GM21367 (cell line): ENCODE results near the gene CCDC85A.

Source experiments
- ATAC-seq: cut with Tn5 transposase; IDR thresholded peaks from one replicate; pipeline ENCODE4 v1.9.1; 2021; ENCODE audit not compliant: unreplicated experiment

Gene CCDC85A

DNA sequence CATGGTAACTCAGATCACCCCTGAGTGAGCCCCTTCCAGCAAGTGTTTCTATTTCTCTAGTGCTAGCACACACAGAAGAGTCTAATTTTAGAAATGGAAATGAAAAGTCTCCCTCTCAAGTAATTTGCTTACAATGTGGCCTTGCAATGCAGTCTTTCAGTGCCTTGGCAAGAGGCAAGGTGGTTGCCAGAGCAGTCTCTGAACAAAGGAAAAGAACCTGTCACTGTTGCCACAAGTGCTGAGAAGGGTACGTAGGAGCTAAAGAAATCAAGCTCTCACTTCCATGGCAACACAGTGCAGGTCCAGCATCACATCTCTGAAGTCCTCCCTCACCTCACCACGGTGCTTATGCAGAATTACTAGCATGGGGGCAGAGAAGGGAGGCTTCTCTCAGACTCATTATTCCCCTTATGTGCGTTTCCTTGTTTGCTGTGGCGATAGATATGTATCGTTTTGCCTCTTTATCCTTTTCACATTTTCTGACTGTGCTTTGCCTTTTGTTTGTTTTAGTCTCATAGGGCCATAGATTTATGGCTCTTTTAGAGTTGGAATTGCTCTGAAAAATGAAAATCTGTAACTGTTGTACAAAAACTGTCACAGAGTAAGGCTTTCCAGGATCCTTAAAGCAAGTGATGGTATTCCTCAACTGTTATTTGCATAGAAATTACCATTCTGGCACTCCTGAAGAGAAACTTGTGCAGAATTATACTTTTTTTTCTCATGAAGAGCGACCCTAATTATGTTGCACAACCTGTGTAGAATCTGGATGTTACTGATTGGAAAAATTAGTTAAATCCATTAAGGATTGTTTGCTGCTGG lies 164.8 kb downstream of the CCDC85A start:
- ATAC-seq, result no peak

DNA sequence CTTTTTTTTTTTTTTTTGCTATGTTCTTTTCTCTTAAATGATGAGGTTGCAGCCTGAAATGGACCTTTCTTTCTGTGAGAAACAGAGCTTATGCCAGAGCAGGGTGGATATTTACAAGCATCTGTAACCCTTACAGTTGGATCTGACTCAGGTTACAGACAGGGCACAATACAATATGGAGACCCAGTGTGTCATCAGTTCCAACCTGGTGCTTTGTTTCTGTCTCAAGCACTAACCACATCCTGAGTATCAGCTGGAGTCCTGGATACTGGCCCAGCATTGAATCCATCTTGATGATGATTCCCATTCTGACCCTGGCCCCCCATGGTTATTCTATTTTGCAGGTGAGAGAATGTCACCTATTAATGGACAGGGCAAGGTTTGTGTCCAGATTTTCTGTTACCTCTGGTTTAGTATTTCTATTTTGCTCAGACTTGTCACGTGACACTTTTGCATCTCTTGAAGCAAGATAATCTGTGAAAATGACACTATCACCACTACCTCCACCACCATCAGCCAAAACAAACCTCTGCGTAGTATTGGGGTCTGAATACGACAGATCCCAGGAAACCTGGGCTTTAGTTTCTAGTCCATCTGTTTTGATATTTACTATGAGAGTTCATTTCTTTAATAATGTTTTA lies 174.0 kb downstream of the CCDC85A start:
- no peak for ATAC-seq

DNA sequence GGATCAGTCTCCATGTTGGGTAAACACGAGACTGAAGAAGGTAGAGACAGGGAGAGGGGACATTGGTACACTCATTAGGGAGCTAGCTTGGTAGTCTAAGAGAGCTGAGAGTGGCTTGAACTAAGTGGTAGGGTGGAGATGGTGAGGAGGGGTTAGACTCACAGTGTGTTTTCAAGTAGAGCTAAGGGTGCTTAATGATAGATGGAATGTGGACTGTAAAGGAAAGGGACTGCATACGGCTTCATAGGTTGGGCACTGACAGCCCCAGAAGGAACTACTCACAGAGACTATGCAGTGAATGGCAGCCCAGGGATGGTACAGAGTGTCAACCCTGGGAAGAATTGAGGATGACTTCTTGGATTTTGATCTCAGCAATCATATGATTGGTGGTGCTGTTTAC lies 178.1 kb downstream of the CCDC85A start:
- ATAC-seq, result no peak

DNA sequence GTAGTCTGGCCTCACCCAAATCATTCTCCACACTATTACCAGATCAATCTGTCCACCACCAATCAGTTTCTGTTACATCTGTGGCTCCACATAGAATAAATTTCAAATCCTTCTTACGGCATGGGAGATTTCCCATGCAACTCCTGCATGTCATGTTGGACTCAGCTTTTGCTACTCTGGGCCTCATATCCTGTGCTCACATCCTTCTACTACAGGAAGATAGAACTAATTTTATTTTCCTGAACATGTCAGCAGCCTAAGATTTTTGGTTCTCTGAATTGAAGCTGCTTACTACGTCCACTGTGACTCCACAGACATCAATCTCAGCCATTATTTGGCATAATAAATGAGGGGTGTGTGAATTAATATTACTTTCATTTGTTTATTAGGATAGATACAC lies 181.1 kb downstream of the CCDC85A start:
- no peak for ATAC-seq

DNA sequence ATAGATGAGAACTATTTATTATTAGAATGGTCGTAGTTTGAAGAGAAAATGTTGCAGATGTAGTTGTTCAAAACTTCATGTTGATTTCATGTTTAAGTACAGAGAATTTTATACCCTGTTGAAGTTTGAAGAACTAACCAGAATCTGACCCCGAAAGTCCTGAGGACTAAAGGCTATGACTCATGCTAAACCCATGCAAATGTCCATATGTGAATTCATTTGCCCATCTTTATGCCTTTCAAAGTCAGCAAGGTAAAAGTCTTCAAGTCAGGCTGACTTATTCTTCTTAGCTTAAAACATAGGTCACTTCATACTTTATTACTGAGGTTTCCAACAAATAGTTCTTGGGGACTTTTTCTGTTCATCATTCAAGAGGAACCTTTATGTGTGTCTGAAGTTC lies 185.5 kb downstream of the CCDC85A start:
- ATAC-seq, result no peak

DNA sequence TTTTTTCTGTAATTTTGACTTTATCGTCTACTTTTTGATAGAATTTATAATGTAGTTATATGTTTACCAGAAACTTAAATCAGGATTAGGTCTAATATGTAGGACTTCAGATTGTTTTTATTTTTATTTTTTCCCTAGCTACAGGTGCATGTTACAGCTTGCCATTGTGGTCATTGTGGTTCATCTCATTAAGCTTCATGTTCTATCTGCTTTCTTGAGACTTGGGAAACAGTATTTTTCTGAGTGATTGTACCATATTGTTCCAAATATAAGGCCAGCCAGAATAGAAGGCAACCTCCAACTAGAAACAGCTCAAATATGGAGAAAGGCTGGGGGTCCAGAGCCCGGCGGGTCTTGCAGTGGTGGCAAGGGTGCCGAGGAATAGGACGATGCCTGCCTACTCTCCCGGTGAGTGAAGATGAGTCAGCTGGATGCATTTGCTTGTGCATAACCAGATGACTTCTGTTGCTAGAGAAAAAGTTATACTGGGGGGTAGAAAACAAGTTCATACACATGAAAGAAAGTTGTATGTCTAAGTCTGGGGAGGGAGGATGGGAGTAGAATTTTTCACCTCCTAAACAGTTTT lies 188.4 kb downstream of the CCDC85A start:
- ATAC-seq, result no peak

DNA sequence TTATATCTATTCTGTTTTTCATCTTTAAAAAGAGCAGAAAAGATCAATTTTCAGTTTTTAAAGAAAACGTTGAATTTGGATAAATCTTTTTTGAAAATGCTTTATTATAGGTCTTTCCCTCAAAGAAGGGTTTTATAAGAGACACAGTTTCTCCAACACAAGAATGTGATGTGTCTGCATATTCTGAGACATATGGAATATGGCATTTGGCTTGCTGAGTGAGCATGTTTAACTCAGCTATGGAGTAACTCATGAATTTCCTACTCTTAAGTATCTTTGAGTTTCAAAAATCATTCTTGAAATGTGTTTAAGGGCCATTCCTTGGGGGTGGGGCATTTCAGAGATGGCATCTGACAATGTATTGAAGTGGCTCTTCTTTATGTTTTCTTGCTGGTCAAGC lies 191.5 kb downstream of the CCDC85A start:
- ATAC-seq, result no peak

DNA sequence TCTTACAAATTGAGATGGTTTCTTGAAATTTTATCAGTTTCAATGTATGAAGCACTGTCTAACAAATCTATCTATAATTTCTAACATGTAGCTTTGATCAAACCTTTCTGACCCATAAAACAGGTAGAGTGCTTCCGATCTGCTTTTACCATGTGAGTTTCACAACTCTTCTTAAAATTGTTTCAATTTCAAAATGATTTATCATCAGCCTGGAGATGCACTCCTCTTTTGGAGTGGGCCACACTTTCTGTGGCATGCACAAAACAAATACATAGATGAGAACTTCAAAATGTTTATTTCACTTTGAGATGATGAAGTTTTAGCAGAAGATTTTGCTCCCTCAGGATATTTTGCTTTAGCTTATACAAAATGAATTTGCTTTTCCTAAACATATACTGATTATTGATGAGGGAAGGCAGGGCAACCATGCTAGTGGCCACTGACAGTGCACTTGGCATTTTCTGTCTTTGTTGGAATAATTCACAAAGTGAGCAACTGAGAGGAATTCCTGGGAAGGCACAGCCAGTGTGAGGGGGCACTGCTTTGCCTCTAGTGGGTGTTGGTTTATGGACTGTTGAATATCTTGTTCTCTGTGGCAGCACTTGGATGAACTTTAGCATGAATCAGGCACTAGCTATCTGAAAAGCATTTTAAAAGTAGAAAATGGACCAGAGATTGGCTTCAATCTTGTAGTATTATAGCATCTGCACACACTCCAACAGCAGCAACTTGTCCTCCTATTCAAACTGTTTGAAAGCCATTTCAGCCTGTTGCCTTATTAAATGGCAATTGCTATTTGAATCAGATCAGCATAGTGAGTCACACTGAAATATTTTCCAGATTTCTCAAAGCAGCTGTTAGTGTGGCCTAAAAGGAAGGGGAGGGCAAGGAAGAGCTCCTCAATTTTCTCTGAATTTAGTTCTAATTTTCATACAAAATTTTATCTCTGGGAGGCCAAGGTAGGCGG lies 193.2 kb downstream of the CCDC85A start:
- no peak for ATAC-seq

DNA sequence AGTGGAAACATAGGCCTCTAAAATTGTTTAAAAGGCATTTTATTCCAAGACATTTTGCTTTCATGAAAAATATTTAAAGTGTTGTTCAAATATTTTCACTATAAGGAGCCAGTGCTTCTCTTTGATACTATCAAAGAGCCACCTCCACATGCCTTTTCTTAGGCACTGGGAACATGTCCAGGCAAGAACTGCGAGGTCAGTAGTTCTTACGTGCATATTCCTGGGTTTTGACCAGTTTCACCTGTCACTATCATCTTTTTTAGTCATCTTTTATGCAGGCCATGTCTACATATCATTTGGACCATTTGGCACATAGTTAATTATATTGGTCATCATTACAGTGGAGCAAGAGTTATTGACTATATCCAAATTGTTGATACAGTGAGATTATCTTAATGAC lies 195.3 kb downstream of the CCDC85A start:
- ATAC-seq, result no peak

DNA sequence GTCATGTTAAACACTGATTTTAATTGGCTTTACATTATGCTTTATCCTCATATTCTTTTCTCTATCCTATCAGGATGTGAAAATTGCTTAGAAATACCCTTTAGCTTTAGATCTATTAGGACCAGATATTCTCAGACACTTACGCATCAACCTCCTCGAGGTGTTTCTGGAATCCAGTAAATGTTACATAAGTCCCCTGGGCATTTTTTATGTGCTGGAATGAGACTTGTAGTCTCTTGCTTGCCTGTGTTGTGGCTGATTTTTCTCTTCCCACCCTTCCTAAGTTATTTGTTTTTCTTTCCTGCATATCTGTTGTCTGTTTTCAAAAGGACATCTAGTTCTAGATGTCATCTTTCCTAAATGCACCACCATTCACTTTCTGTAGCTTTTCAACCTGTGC lies 197.1 kb downstream of the CCDC85A start:
- no peak for ATAC-seq

DNA sequence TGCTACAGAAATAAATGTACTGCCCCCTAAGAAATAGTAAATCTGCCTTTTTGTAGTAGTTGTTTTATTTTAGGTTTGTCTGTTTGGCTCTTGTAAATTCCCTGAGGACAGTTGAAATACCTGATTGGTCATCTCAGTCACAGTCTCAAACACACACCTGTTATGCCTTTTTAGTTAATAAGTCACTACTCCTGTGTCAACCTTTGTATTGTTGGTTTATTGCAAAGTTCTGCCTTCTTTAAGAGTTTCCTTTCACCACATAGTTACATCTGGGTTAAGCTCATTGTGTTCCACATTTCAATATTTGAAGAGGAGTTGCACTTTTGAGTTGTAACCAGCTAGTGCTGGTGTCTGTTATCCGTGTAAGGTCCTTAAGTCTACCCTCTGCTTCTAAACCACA lies 198.7 kb downstream of the CCDC85A start:
- ATAC-seq, result no peak

DNA sequence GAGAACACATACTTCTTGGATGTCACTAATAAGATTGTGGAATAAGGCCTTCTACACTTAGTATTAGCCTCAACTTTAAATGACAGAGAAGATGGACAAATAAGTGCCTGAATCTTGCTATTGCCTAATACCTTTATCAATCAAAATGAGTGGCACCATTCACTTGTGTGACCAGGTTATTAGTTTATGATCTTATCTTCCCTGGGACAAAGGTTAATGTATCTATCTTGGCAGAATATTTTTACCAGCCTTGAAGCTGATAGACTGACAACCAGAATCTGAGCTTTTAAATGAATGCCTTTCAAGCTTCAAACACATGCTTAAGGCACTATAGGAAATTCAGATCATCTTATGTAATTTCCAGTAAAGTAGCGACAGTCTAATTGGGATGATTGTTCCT lies 202.9 kb downstream of the CCDC85A start:
- no peak for ATAC-seq

DNA sequence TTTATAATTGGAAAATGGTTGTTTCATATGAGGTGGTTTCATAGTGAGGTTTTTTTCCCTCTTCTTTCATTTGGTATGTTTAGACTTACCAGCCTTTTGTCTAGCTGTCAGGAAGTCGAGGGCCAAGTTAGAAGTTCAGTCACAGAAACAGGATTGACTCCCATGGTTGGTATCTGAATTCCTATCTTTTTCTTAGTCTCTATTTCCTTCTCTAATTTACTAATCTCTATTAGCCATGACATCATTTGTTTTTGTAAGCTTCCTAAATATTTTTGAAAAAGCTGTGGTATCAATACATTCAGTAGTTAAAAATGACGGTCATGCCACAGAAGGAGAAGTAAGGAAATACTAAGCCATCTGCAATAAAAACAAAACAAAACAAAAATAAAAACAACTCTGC lies 206.9 kb downstream of the CCDC85A start:
- ATAC-seq, result no peak

DNA sequence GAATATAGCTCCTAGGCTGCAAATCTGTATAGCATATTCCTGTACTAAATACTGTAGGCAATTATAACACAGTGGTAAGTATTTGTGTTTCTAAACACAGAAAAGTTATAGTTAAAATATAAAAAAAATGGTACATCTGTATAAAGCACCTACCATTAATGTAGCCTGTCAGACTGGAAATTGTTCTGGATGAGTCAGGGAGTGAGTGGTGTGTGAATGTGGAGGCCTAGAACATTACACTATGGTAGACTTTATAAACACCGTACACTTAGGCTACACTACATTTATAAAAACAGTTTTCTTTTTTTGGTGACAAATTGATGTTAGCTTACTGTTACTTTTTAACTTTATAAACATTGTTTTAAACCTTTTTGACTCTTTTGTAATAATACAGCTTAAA lies 226.3 kb downstream of the CCDC85A start:
- ATAC-seq, result no peak

DNA sequence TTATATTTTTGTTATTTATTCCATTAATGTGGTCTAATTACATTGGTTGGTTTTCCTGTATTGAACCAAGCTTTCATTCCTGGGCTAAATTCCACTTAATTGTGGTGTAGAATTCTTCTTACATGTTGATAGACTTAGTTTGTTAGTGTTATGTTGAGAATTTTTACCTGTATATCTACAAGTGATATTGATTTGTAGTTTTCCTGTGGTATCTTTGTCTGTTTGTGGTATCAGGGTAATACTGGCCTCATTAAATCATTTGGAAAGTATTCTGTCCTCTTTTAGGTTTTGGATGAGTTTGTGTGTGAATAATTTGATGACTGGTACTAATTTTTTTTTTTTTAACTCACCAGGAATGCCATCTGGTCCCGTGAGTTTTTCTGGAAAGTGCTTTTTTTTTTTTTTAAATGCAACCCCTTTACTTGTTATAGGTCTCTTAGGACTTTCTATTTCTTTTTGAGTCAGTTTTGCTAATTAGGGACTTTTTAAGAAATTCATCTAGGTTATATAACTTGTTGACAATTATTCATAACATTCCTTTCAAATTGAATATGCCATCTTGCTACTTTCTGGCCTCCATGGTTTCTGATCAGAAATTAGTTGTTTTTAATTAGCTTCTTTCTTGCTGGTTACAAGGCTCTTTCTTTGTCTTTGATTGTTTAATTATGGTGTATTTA lies 232.8 kb downstream of the CCDC85A start:
- no peak for ATAC-seq
